A549 (cell line): ENCODE results near the gene LRP4.

Experiments used
- BHLHE40 ChIP-seq: IDR thresholded peaks from 2 replicates; pipeline ENCODE4 v1.6.1; 2012; ENCODE audit warnings: low read depth, low read length, inconsistent platforms
- CTCF ChIP-seq: fragments of >200 bp; sonication (Bioruptor Twin); formaldehyde crosslinking; IDR thresholded peaks from 3 replicates; pipeline ENCODE4 v1.5.1; 2016
- JUNB ChIP-seq: fragments of >200 bp; sonication (Bioruptor Twin); formaldehyde crosslinking; IDR thresholded peaks from 2 replicates; pipeline ENCODE4 v1.6.1; 2016
- MAX ChIP-seq: IDR thresholded peaks from 2 replicates; pipeline ENCODE4 v1.6.1; 2012
- MYC ChIP-seq: IDR thresholded peaks from 2 replicates; pipeline ENCODE4 v1.6.1; 2012; ENCODE audit warnings: mild to moderate bottlenecking, inconsistent platforms, low read length, improper control_type of control experiment, borderline replicate concordance
- NR3C1 ChIP-seq: fragments of >200 bp; sonication (Bioruptor Twin); formaldehyde crosslinking; IDR thresholded peaks from 3 replicates; pipeline ENCODE4 v1.6.1; 2017
- POLR2A ChIP-seq: IDR thresholded peaks from 2 replicates; pipeline ENCODE4 v1.6.1; 2012; ENCODE audit warnings: mild to moderate bottlenecking, low read length
- RAD21 ChIP-seq, 2 experiments: fragments of >200 bp in 1 of 2; sonication (Bioruptor Twin) in 1 of 2; formaldehyde crosslinking in 1 of 2; IDR thresholded peaks in 1 of 2; conservative IDR thresholded peaks in 1 of 2; 2 replicates in 1 of 2; 3 replicates in 1 of 2; pipeline ENCODE4 v1.6.1; 2012 to 2018; ENCODE audit warnings: inconsistent platforms in 1 of 2
- RFX5 ChIP-seq: fragments of 450-650 bp; IDR thresholded peaks from 2 replicates; pipeline ENCODE4 v1.7.1; 2014; ENCODE audit warnings: antibody characterized with exemption, mild to moderate bottlenecking, moderate library complexity
- USF2 ChIP-seq: fragments of 450-650 bp; IDR thresholded peaks from 2 replicates; pipeline ENCODE4 v1.6.1; 2014; ENCODE audit warnings: antibody characterized with exemption

GRCh38 chr11:46905806-46906205 is 12.5 kb downstream of the LRP4 start:
- no peak for TF ChIP-seq POLR2A
- TF ChIP-seq MYC = no peak
- no peak for TF ChIP-seq MAX
- no peak for TF ChIP-seq CTCF
- TF ChIP-seq USF2 = no peak
- TF ChIP-seq RAD21 (conservative IDR thresholded peaks at IDR 0.05 in 1 of 2, IDR thresholded peaks at IDR 0.05 in 1 of 2) = no peak
- no peak for TF ChIP-seq NR3C1
- TF ChIP-seq BHLHE40 = no peak
- no peak for TF ChIP-seq RFX5
- no peak for TF ChIP-seq JUNB
